Islet of Langerhans (tissue), 1 donor: Measurements from ENCODE around the gene DIAPH3.
"Not testable (repeated sequence)": the region's sequence is repeated elsewhere in the genome, so short reads cannot be mapped to it uniquely, and the experiment has no call there.

ENCODE experiments used
- FAIRE-seq: peaks from one replicate; lab custom pipeline; 2011; peaks lifted over from hg19 to GRCh38; lab: Jason Lieb, UNC

Gene DIAPH3, protein sequence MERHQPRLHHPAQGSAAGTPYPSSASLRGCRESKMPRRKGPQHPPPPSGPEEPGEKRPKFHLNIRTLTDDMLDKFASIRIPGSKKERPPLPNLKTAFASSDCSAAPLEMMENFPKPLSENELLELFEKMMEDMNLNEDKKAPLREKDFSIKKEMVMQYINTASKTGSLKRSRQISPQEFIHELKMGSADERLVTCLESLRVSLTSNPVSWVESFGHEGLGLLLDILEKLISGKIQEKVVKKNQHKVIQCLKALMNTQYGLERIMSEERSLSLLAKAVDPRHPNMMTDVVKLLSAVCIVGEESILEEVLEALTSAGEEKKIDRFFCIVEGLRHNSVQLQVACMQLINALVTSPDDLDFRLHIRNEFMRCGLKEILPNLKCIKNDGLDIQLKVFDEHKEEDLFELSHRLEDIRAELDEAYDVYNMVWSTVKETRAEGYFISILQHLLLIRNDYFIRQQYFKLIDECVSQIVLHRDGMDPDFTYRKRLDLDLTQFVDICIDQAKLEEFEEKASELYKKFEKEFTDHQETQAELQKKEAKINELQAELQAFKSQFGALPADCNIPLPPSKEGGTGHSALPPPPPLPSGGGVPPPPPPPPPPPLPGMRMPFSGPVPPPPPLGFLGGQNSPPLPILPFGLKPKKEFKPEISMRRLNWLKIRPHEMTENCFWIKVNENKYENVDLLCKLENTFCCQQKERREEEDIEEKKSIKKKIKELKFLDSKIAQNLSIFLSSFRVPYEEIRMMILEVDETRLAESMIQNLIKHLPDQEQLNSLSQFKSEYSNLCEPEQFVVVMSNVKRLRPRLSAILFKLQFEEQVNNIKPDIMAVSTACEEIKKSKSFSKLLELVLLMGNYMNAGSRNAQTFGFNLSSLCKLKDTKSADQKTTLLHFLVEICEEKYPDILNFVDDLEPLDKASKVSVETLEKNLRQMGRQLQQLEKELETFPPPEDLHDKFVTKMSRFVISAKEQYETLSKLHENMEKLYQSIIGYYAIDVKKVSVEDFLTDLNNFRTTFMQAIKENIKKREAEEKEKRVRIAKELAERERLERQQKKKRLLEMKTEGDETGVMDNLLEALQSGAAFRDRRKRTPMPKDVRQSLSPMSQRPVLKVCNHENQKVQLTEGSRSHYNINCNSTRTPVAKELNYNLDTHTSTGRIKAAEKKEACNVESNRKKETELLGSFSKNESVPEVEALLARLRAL

DNA sequence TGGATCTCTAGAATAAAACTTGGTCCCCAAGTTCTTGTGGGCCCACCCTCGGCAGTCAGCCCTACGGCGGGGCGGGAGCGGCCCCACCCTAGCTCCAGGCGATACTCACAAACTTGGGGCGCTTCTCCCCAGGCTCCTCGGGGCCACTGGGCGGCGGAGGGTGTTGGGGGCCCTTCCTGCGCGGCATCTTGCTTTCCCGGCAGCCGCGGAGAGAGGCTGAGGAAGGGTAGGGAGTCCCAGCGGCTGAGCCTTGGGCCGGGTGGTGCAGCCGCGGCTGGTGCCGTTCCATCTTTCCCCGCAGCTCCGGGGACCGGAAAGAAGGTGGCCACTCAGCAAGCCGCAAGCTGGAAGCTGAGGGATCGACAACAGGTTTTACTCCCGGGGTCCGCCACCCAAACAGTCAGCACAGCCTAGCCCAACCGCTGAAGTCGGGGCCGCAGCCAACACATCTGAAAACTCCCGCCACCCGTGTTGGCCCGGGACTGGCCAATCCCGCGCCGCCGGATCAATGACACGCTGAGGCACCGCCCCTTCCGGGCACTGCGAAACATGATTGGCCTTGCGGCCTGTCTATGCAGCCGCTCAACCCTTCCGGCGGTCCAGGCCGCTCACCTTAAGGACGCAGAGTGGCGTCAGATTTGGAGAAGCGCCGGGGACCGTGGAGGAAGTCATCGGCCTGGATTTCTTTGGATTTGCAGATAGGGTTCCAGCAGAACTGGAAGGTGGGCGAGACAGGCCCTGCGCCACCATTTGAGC, at the start of gene DIAPH3:
TSS of gene DIAPH3 (minus strand) at position 451 of the 756 bp plus-strand sequence. CDS start at position 289, 162 bp downstream.
- no peak for FAIRE-seq

DNA sequence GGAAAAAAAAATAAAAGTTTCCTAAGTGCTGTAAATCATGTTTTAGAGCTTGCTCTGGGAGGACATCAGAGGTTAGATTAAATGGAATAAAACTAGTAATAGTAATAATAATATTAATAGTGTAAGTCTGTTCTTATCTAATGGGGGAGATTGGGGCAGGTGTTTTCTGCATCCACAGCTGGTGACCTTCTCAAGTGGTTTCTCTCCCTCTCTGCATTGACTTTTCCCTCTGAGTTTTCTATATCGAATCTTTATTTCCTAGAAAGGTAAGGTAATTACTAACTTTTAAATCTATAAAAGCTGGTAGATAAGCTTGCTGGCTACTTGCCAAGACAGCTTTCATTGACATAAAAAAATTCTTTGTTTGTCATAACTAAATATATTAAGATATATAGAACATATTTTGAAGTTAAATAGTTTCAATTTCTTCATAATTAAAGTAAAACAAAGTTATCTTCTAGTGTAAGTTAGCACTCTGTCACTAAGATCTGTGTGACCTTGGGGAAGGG, 49.6 kb upstream of the DIAPH3 start:
- no peak for FAIRE-seq

DNA sequence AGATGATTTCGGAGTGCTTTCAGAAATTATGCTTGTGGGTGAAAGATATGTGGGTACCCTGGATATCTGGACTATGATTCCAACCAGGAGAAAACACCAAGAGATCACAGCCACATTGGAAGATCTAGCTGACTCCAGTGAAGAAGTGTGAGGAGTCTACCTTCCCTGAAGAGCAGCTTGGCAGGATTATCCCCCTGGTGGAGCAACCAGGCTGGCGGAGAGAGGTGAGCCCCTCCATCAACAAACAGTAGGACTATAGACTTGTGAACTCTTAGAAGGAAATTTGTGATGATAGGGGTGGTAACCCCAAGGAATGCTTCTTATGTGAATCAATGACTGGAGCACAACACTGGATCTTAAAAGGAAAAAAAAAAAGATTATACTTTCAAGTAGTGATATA, 47.8 kb upstream of the DIAPH3 start:
- no peak for FAIRE-seq

DNA sequence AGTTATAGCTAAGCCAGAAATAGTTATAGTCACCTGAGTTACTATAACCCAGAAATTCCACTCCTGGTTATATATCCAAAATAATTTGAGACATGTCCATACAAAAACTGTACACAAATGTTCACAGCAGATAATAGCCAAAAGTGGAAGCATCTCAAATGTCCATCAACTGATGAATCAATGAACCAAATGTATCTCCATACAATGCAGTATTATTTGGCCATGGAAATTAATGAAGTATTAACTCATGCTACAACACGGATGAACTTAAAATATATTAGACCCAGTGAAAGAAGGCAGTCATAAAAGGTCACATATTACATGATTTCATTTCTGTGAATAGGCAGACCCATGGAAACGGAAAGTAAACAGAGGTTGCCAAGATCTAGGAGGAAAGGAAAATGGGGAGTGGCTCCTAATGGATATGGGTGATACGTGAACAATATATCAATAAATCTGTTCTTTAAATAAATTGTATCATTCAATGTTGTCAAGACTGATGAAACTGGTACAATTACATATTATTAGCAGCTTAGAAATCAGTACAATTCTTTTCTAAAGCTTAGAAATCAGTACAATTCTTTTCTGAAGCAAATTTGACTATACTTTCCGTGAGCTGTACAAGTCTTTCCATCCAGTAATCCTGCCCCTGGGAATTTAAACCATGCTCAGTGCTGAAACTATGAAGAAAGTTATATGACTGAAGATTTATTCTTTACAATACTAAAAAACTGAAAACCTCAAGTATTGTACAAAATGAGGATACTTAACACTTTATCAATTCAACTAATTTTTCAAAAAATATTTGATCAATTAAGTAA, 47.0 kb upstream of the DIAPH3 start:
- FAIRE-seq: no peak

DNA sequence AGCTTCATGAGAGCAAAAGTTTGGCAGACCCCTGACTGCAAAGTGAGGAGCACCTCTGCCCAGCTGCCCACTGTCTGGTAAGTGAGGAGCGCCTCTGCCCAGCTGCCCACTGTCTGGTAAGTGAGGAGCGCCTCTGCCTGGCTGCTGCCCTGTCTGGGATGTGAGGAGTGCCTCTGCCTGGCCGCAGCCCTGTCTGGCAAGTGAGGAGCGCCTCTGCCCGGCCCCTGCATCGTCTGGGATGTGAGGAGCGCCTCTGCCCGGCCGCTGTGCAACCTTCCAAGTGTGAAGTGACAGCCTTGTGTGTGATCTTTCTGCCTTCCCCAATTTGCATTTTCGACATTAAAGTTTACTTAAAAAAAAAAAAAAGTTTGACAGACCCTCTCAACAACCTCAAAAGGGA, 41.8 kb upstream of the DIAPH3 start:
- FAIRE-seq: not testable (repeated sequence)

DNA sequence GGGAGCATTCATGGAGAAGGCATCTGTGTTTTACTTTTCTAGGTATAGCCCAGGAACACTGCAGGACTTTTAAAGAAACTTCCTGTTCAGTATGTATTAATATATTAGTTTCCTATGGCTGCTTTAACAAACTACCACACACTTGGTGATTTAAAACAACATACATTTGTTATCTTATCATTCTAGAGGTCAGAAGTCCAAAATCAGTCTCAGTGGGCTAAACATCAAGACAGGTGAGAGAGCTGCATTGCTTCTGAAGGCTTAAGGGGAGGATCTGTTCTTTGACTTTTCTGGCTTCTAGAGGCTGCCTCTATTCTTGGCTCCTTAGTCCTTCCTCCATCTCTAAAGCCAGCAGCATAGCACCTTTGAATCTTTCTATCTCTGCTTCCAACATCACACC, 37.6 kb upstream of the DIAPH3 start:
- FAIRE-seq: no peak

DNA sequence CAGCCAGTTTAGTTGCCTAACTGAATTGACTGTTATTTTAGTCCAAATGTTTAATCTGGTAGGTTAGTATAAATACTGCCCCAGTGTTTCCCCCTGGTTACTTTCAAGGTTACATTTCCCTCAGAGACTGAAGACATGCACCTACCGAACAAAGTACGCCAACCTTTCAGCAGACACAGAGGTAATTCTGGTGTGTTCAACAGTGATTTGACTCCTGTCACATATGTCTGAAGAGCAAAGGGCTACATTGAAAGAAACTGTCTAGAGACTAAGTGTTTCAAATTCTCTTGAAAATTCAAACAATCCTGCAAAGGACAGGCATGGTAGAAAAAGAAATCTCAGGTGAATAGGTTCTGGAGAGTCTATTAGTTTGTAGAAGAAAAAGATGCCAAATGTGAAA, 32.2 kb upstream of the DIAPH3 start:
- not testable (repeated sequence) for FAIRE-seq

DNA sequence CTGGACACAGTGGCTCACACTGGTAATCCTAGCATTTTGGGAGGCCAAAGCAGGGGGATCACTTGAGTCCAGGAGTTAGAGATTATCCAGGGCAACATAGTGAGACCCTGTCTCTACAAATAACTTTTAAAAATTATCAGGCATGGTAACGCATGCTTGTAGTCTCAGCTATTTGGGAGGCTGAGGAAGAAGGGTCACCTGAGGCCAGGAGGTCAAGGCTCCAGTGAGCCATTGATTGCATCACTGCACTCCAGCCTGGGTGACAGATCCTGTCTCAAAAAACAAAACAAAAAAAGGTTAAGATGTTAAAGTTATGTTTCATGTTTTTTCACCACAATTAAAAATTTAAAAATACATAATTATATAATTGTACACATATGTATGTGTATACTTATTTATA, 19.2 kb upstream of the DIAPH3 start:
- no peak for FAIRE-seq

DNA sequence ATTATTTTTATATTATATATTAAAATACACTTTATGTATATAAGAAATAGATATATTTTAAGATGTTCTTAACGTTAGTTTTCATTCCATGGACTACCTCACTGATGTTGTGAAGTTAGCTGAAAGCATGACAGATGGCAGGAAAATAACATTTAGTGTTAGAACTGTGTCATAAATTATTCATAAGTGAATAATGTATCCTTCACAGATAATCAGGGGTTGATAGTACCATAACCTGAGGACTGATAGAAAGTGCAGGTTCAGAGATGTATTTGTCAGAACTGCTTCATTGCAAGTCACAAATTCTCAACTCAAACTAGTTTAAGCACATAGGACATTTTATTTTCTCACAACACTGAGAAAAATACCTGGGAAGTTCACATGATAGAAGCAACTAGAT, 14.6 kb upstream of the DIAPH3 start:
- FAIRE-seq: no peak

DNA sequence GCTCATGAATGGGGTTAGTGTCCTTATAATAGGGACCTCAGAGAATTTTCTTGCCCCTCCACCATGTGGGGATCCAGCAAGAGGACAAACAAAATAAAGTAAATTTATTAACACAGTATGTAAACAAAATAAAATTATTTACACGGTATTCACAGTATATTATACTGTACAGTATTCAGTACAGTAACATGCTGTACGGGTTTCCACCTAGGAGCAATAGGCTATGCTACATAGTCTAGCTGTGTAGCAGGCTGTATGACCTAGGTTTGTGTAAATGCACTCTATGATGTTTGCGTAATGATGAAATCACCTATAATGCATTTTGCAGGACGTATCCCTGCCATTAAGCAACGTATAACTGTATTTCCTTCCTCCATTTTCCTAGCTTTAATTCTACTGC, 11.8 kb upstream of the DIAPH3 start:
- no peak for FAIRE-seq

DNA sequence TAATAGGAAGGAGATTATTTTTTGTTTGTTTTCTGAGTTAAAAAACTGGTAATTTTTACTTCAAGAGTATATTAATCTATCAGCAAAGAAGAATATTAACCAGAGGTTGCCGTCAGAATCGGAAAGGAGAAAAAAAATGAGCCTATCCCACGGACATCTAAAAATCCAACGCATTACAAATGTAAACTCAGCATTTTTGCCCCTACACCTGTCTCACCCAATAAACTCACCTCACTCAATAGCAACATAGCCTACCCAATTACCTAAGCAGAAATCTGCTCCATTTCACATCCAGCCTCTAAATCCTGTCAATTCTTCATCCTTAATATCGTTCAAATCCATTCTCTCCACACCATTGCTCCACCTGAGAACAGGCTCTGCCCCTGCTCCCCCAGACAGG, 10.4 kb upstream of the DIAPH3 start:
- no peak for FAIRE-seq

DNA sequence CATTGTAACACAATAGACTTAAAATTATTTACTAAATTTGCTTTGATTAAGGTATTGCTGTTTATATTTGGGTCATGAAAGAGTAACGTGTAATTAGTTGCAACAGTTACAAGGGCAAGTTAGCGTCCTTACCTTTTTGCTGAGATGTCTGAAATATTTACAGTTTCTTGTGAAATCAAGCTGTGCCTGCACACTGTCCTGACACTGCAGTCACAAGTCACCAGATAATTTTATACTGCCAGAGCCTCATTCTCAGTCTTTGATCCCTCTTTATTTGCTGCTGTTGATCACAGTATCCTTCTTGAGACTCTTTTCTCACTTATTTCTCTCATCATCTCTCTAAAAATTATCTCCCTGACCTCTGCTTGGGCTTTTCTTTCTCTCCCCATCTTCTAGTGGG, 8.4 kb upstream of the DIAPH3 start:
- no peak for FAIRE-seq

DNA sequence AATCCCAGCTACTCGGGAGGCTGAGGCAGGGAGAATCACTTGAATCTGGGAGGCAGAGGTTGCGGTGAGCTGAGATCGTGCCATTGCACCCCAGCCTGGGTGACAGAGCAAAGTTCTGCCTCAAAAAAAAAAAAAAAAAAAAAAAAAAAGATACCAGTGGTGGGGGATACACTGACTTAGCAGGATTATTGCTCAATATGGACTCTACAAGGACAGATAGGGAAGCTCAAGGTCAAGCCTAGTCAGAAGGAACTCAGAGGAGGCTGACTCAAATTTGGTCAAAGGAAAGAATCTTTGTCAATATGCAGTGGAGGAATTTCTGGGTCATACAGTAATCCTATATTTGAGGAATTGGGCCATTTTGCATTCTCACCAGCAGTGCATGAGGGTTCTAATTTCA, 6.7 kb upstream of the DIAPH3 start:
- no peak for FAIRE-seq

DNA sequence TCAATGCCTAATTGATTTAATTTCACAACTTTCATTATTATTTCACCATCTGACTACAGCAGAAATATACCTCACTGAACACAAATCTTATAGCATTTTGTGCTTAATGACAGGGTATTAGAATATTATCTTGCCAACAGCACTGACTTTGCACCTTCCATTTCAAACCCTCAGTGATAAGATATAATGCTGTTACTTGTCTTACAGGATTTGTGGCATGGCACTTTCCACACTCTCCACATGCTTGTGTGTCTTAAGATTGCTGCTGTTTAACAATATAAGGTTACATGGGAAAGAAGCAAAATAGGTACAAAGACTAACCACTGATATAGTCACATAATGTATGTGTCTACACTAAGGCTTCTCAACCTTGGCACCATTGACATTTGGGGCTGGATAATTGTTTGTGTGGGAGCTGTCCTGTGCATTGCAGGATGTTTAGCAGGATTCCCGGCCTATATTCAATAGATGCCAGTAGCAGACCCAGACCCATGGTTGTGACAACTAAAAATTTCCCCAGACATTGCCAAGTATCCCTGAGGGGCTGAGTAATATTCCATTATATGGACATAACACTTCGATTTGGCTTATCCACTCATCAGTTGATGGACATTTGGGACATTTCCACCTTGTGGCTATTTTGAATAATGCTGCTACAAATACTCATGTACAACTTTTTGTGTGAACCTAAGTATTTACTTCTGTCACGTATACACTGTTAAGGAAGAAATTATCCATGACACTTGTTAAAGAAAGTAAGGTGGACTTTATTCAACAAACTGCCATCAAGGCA, 5.7 kb upstream of the DIAPH3 start:
- FAIRE-seq: no peak

DNA sequence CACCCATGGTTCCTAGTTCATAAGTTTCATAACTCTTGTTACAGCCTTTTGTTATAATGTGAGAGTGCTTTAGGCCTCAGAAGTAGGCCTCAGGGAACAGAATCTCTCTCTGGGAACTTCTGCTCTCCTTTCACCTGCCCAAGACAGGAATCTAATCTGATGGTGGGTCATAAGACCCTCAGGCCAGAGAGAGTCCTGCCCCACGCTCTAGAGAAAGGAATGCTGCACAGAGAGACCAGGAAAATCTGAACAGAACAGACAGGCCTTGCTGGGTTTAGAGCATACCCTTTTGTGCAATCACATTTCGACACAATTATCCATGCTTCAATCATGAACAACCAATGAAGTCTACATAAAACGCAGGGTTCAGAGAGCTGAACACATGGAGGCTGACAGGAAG, 3.4 kb upstream of the DIAPH3 start:
- no peak for FAIRE-seq

DNA sequence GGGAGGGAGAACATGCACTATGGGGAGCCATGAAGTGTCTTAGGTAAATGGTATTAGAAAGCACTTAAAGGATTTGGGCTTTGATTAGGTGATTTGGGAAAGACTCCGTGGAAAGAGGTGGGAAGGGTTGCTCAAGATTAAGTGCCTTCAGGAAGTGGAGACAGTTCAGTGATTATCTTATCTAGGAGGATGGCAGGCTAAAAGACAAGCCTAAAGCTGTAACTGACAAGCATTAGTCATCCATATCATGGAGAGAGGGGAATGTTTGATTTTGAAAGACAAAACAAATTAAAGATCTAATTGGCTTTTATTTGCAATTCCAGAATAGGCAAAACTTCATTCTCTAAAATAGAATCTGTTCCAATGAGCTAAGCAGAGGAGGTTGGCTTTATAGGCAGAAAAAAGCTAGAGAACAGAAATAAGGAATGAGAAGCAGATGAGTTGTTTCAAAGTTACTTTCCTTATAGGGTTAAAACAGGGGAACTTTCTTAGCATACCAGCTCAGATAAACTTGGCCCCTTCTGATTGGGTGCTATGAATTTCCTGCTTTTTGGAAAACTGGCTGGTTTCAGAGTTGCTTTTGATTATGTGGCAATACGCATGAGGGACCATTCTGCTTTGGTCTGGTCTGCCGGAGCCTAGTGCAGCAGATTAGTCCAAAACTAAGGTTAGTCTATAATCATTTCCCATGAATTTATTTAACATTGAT, 1.8 kb upstream of the DIAPH3 start:
- FAIRE-seq: no peak

DNA sequence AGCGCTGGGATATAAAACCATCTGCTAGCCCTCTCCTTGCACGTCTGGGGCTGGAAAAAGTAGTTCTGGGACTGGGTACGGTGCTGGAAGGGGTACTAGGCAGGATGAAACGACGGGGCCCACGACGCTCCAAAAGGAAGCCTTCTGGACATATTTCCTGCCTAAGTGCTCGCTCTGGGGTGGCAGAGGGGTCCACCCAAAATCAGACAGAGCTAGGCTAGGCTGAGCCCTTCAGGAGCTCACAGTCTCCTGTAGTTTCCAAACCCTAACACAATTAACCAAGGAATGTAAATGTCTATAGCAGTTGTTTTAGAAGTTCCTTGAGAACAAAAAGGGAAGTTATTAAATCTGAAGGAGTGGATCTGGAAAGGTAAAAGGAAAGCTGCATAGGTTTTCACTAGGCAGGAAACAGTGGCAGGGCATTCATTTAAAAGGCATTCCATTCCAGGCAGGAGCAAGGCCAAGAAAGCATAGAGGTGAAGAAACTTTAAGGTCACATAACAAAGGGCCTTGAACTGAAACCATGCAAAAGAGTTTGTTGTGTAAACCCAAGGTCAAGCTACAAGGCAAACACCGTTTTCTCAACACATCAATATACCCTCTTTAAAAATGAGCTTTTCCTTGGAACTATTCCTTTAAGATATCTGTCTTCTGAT, 634 bp upstream of the DIAPH3 start:
- FAIRE-seq: no peak

DNA sequence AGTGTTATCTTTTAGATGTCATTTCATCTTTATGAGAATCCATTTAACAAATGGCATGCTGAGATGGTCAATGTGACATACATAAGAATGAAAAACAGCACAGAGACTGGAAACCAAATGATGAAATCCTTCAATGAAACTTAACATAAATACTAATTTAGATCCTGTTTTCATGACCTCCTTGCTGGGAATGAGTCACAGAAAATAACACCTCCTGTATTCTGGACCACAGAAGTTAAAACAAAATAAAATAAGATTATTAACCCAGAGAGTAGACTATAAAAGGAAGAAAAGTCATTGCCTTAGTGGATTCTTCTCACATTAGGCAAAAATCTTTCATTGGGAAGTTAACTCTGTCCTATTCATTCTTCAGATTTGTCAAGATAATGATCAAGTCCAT, 1.6 kb downstream of the DIAPH3 start:
- no peak for FAIRE-seq

DNA sequence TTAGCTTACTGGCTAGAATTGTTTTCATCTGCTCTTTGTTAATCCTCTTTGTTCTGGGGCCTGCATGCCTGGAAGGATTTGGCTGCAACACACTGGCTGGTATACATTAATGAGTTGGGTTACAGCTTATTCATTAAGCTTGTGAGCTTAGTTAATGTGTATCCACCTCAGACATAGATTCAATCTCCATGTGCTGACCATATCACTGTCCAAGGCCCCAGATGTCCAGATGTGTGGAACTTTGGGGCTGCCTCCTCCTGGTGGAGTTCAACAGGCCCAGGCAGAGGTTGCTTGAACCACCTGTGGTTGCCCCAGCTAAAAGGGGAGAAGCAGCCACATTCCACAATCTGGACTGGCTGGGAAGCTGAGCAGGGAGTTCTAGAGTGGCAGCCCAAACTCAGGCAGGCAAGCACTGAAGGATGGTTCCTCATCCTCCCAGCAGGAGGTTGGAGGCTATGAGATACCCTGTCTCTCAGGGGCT, 5.4 kb downstream of the DIAPH3 start:
- FAIRE-seq: no peak
